Gastrocnemius medialis (tissue), 4 donors: ENCODE results near the gene FGF14.

ENCODE experiments used
- POLR2A ChIP-seq, 2 donors: fragments of 450-650 bp; IDR thresholded peaks; one replicate each; pipeline ENCODE4 v1.6.1; 2017; ENCODE audit warnings: antibody characterized with exemption in 2 of 2, mild to moderate bottlenecking in 2 of 2, moderate library complexity in 2 of 2
- TF ChIP-seq, protein P1 (sequence below), 5 experiments: fragments of 450-650 bp in 3 of 5; fragments of 200-600 bp in 2 of 5; sonication (generic) in 2 of 5; IDR thresholded peaks in 4 of 5; conservative IDR thresholded peaks in 1 of 5; 1 replicate in 4 of 5; 2 replicates in 1 of 5; pipeline ENCODE4 v1.5.1; 2016 to 2019; ENCODE audit warnings: antibody characterized with exemption in 5 of 5, mild to moderate bottlenecking in 3 of 5, moderate library complexity in 3 of 5

DNA sequence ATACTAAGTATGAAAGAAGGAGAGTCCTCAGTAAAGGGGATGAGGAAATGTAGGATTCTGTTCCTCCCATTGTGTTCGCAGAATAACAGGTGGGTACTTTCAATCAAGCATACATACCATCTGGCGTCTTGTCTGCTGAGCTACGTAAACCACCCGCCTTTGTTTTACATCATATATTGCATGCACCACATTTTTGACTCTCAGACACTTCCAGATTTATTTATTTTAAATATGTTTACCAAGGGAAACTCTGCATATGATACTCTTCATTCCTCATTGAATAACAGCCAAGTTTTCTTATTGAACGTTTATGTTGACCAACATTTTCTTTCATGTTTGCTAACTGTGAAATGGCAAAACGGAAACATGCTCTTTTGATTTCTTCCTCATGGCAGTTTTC, 174.1 kb downstream of the FGF14 start:
- TF ChIP-seq, protein P1, sequence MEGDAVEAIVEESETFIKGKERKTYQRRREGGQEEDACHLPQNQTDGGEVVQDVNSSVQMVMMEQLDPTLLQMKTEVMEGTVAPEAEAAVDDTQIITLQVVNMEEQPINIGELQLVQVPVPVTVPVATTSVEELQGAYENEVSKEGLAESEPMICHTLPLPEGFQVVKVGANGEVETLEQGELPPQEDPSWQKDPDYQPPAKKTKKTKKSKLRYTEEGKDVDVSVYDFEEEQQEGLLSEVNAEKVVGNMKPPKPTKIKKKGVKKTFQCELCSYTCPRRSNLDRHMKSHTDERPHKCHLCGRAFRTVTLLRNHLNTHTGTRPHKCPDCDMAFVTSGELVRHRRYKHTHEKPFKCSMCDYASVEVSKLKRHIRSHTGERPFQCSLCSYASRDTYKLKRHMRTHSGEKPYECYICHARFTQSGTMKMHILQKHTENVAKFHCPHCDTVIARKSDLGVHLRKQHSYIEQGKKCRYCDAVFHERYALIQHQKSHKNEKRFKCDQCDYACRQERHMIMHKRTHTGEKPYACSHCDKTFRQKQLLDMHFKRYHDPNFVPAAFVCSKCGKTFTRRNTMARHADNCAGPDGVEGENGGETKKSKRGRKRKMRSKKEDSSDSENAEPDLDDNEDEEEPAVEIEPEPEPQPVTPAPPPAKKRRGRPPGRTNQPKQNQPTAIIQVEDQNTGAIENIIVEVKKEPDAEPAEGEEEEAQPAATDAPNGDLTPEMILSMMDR (IDR thresholded peaks at IDR 0.05 in 4 of 5, conservative IDR thresholded peaks at IDR 0.05 in 1 of 5), result no peak
- no peak for TF ChIP-seq POLR2A (IDR thresholded peaks at IDR 0.05)
